DOHH2 (cell line): ENCODE measurements around the gene GAGE10.

Source experiments
- H3F3A ChIP-seq: fragments of 200-600 bp; sonication (generic), shearing (Covaris generic); 2 replicates; pipeline ENCODE4 v1.6.0; 2016; ENCODE audit warnings: antibody characterized with exemption, mild to moderate bottlenecking; ENCODE audit not compliant: control insufficient read depth, insufficient read depth
- H3K27ac ChIP-seq: fragments of 200-600 bp; sonication (generic); 2 replicates; pipeline ENCODE4 v1.5.1; 2014; ENCODE audit warnings: low read depth, mild to moderate bottlenecking, low read length, moderate library complexity
- H3K27me3 ChIP-seq: fragments of 200-600 bp; sonication (generic); 2 replicates; pipeline ENCODE4 v1.6.1; 2014; ENCODE audit warnings: mild to moderate bottlenecking, low read length, mixed read lengths; ENCODE audit not compliant: control insufficient read depth
- H3K36me3 ChIP-seq: fragments of 200-600 bp; sonication (generic); 2 replicates; pipeline ENCODE4 v1.6.1; 2014; ENCODE audit warnings: mild to moderate bottlenecking, low read length, moderate library complexity, mixed read lengths; ENCODE audit not compliant: control insufficient read depth
- H3K4me1 ChIP-seq: fragments of 200-600 bp; sonication (generic); 2 replicates; pipeline ENCODE4 v1.6.1; 2014; ENCODE audit warnings: mild to moderate bottlenecking, low read length, mixed read lengths; ENCODE audit not compliant: control insufficient read depth
- H3K4me2 ChIP-seq: fragments of 200-600 bp; sonication (generic); 2 replicates; pipeline ENCODE4 v1.6.0; 2014; ENCODE audit warnings: mild to moderate bottlenecking, low read length, moderate library complexity
- H3K4me3 ChIP-seq: fragments of 200-600 bp; sonication (generic); 2 replicates; pipeline ENCODE4 v1.5.1; 2014; ENCODE audit warnings: mild to moderate bottlenecking, low read length, mixed read lengths
- H3K79me2 ChIP-seq: fragments of 200-600 bp; sonication (generic); 2 replicates; pipeline ENCODE4 v1.6.1; 2014; ENCODE audit warnings: mild to moderate bottlenecking, low read length, mixed read lengths; ENCODE audit not compliant: control insufficient read depth
- H3K9me2 ChIP-seq: fragments of 200-600 bp; sonication (generic); replicated peaks from 2 replicates; pipeline ENCODE4 v1.6.1; 2014; ENCODE audit warnings: mild to moderate bottlenecking, low read length, mixed read lengths; ENCODE audit not compliant: control insufficient read depth
- H3K9me3 ChIP-seq: fragments of 200-600 bp; sonication (generic); 2 replicates; pipeline ENCODE4 v1.6.1; 2014; ENCODE audit warnings: antibody characterized with exemption, low read length, mixed read lengths; ENCODE audit not compliant: control insufficient read depth, insufficient read depth
- H4K20me1 ChIP-seq: fragments of 200-600 bp; sonication (generic); 2 replicates; pipeline ENCODE4 v1.6.0; 2014; ENCODE audit warnings: low read depth, mild to moderate bottlenecking, antibody characterized with exemption, low read length, moderate library complexity; ENCODE audit not compliant: control insufficient read depth, insufficient read depth
- EZH2phosphoT487 ChIP-seq: fragments of 200-600 bp; sonication (generic); IDR thresholded peaks from 2 replicates; pipeline ENCODE4 v1.6.1; 2017; ENCODE audit warnings: borderline replicate concordance, mild to moderate bottlenecking, antibody characterized with exemption, low read length, moderate library complexity, mixed read lengths
- TF ChIP-seq, protein P1 (sequence below): fragments of 200-600 bp; sonication (generic); IDR thresholded peaks from one replicate; pipeline ENCODE4 v1.5.1; 2014; ENCODE audit warnings: antibody characterized with exemption, mild to moderate bottlenecking, low read depth, low read length; ENCODE audit not compliant: poor library complexity, severe bottlenecking

Gene GAGE10

DNA sequence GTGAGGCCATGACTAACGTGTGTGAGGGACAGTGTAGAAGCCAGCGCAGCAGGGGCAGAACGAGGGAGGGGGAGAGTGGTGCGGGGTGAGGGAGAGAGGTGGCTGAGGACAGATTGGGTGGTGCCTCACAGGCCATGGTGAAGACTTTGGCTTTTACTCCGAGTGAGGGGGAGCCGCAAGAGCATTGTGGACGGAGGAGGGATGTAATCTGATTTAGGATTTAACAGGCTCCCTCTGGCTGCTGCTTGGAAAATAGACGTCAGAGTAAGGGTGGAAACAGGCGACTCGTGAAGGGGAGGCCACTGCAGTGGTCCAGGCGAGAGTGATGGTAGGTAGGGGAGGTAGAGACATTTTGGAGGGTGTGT, 20.8 kb upstream of the GAGE10 start:
- Histone ChIP-seq H3K4me1 (no peaks in the 10 kb centered on the region), H3K27ac (no peak overlapping the region), H3K4me2 (no peak overlapping the region), H3K4me3 (no peak overlapping the region), H4K20me1 (no peaks in the 10 kb centered on the region), H3K9me3 (no peaks in the 10 kb centered on the region), H3K27me3 (no peaks in the 10 kb centered on the region), H3K36me3 (no peaks in the 10 kb centered on the region), H3F3A (no peaks in the 10 kb centered on the region), H3K9me2 (no peaks in the 10 kb centered on the region), H3K79me2 (peaks cover 2% of the 10 kb centered on the region; the same call in 1 of the 2 replicates)
- TF ChIP-seq, protein P1, sequence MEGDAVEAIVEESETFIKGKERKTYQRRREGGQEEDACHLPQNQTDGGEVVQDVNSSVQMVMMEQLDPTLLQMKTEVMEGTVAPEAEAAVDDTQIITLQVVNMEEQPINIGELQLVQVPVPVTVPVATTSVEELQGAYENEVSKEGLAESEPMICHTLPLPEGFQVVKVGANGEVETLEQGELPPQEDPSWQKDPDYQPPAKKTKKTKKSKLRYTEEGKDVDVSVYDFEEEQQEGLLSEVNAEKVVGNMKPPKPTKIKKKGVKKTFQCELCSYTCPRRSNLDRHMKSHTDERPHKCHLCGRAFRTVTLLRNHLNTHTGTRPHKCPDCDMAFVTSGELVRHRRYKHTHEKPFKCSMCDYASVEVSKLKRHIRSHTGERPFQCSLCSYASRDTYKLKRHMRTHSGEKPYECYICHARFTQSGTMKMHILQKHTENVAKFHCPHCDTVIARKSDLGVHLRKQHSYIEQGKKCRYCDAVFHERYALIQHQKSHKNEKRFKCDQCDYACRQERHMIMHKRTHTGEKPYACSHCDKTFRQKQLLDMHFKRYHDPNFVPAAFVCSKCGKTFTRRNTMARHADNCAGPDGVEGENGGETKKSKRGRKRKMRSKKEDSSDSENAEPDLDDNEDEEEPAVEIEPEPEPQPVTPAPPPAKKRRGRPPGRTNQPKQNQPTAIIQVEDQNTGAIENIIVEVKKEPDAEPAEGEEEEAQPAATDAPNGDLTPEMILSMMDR = no peak
- no peak for TF ChIP-seq EZH2phosphoT487

DNA sequence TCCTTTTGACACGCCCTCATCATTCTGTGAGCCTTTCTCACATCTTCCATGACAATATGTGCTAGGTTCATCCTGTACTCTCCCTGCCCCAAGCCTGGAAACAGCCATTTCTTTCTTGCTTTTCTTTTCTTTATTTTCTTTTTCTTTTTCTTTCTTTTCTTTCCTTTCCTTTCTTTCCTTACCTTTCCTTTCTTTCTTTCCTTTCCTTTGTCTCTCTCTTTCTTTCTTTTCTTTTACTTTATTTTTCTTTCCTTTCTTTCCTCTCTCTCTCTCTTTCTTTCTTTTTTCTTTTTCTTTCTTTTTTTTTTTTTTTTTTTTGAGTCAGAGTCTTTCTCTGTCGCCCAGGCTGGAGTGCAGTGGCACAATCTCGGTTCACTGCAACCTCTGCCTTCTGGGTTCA, 19.2 kb upstream of the GAGE10 start:
- no peaks in the 10 kb centered on the region for H4K20me1 ChIP-seq
- no peak overlapping the region for H3K27ac ChIP-seq
- TF ChIP-seq, protein P1 = no peak
- no peak for TF ChIP-seq EZH2phosphoT487
- H3K9me2 ChIP-seq = no peaks in the 10 kb centered on the region
- no peaks in the 10 kb centered on the region for H3K27me3 ChIP-seq
- no peaks in the 10 kb centered on the region for H3K4me1 ChIP-seq
- no peak overlapping the region for H3K4me2 ChIP-seq
- H3F3A ChIP-seq = no peaks in the 10 kb centered on the region
- no peaks in the 10 kb centered on the region for H3K79me2 ChIP-seq
- H3K9me3 ChIP-seq = no peaks in the 10 kb centered on the region
- no peaks in the 10 kb centered on the region for H3K36me3 ChIP-seq
- H3K4me3 ChIP-seq = no peak overlapping the region

DNA sequence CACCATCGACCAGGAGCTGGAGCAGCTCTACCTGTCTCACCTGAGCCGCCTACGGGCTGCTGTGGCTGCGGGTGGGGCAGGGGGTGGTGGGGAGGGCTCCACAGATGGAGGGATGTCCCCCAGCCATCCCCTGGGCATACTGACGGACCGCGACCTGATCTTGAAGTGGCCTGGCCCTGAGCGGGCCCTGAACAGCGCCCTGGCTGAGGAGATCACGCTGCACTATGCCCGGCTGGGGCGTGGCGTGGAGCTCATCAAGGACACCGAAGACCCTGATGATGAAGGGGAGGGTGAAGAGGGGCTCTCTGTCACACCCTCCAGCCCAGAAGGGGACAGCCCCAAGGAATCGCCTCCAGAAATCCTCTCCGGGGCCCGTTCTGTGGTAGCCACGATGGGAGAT, 17.3 kb upstream of the GAGE10 start:
- TF ChIP-seq EZH2phosphoT487 = no peak
- TF ChIP-seq, protein P1 = no peak
- Histone ChIP-seq H3K79me2 (no peaks in the 10 kb centered on the region), H3K9me3 (no peaks in the 10 kb centered on the region), H3K27me3 (no peaks in the 10 kb centered on the region), H3K9me2 (no peaks in the 10 kb centered on the region), H3F3A (no peaks in the 10 kb centered on the region), H3K36me3 (no peaks in the 10 kb centered on the region), H3K4me2 (no peak overlapping the region), H3K4me1 (no peaks in the 10 kb centered on the region), H4K20me1 (no peaks in the 10 kb centered on the region), H3K4me3 (no peak overlapping the region), H3K27ac (no peak overlapping the region)

DNA sequence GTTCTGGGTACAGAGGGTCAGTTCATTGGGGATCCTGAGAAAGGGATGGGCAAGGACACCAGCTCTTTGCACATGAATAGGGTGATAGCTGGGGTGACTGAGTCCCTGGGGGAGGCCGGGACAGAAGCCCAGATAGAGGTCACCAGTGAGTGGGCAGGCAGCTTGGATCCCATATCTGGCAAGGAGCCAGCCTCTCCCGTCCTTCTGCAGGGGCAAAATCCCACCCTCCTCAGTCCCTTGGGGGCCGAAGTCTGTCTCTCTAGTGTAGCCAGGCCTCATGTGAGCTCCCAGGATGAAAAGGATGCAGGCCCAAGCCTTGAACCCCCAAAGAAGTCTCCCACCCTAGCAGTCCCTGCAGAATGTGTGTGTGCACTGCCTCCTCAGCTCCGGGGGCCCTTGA, 16.9 kb upstream of the GAGE10 start:
- TF ChIP-seq EZH2phosphoT487 = no peak
- TF ChIP-seq, protein P1 = no peak
- Histone ChIP-seq H3F3A (no peaks in the 10 kb centered on the region), H3K4me3 (no peak overlapping the region)

More for the DNA sequence above, 16.9 kb upstream of the GAGE10 start:
- H4K20me1 ChIP-seq = no peaks in the 10 kb centered on the region
- H3K36me3 ChIP-seq = no peaks in the 10 kb centered on the region
- H3K79me2 ChIP-seq = no peaks in the 10 kb centered on the region
- no peaks in the 10 kb centered on the region for H3K9me2 ChIP-seq
- H3K4me2 ChIP-seq = no peak overlapping the region
- H3K27ac ChIP-seq = no peak overlapping the region
- H3K4me1 ChIP-seq = no peaks in the 10 kb centered on the region
- no peaks in the 10 kb centered on the region for H3K9me3 ChIP-seq
- no peaks in the 10 kb centered on the region for H3K27me3 ChIP-seq
